Bronchial epithelial cell (primary cell): ENCODE data around the gene DLEC1. TPM values are rescaled to one million over a fixed set of nuclear protein-coding genes. Genes with fewer than 3 reads are reported as not detected.

Experiments used
- DNase-seq: peaks from one replicate; pipeline ENCODE4 v3.0.0-alpha.2; 2010; ENCODE audit warnings: low read depth
- FAIRE-seq: peaks from 2 replicates; lab custom pipeline; 2011; peaks lifted over from hg19 to GRCh38; lab: Jason Lieb, UNC
- H3K27me3 ChIP-seq: 2 replicates; pipeline ENCODE4 v1.5.1; 2011; ENCODE audit warnings: low read length; ENCODE audit not compliant: control insufficient read depth, insufficient read depth
- H3K36me3 ChIP-seq: 2 replicates; pipeline ENCODE4 v1.5.1; 2011; ENCODE audit warnings: low read length; ENCODE audit not compliant: control insufficient read depth, insufficient read depth
- H3K4me3 ChIP-seq: 2 replicates; pipeline ENCODE4 v1.5.1; 2011; ENCODE audit warnings: mild to moderate bottlenecking, low read depth, low read length, control low read depth
- total RNA-seq: library from RNA; depleted of rRNA; stranded (reverse); fragments of >200 nt; gene quantifications from 2 replicates; pipeline ENCODE4 v1.2.1, GENCODE V29; 2014
- TF ChIP-seq, protein P1 (sequence below): IDR thresholded peaks from 2 replicates; pipeline ENCODE4 v1.5.1; 2011; ENCODE audit warnings: mild to moderate bottlenecking, moderate library complexity, low read length, control low read depth, inconsistent platforms; ENCODE audit not compliant: insufficient read depth, severe bottlenecking

DLEC1 gene
- total RNA-seq, 1 donor from 2014 or later, result 0.26 TPM

DNA sequence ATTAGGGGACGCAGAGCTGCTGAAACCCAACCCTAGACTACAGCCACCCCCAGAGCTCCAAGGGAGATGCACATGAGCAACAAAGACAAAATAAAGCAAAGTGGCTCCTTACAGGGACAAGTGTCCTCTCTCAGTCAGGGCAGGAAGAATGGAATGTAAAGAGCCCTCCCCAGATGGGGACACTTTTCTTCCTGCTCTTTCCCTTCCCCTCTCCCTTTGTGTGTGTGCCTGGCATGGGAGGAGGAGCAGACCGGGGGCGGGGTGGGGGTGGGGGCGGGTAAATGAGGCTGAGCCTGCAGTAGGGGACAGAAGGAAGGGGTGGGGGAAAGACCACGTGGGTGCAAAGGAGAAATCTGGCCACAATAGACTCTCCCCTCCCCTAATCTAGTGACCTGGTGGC is 60.5 kb downstream of the DLEC1 start:
- Histone ChIP-seq H3K4me3 (no peak overlapping the region), H3K27me3 (peaks cover 4% of the 10 kb centered on the region), H3K36me3 (no peaks in the 10 kb centered on the region)
- FAIRE-seq, result no peak
- TF ChIP-seq, protein P1, sequence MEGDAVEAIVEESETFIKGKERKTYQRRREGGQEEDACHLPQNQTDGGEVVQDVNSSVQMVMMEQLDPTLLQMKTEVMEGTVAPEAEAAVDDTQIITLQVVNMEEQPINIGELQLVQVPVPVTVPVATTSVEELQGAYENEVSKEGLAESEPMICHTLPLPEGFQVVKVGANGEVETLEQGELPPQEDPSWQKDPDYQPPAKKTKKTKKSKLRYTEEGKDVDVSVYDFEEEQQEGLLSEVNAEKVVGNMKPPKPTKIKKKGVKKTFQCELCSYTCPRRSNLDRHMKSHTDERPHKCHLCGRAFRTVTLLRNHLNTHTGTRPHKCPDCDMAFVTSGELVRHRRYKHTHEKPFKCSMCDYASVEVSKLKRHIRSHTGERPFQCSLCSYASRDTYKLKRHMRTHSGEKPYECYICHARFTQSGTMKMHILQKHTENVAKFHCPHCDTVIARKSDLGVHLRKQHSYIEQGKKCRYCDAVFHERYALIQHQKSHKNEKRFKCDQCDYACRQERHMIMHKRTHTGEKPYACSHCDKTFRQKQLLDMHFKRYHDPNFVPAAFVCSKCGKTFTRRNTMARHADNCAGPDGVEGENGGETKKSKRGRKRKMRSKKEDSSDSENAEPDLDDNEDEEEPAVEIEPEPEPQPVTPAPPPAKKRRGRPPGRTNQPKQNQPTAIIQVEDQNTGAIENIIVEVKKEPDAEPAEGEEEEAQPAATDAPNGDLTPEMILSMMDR, result no peak
- DNase-seq, result no peak

- FAIRE-seq (no peak), DNase-seq (no peak)
- Histone ChIP-seq H3K36me3 (no peaks in the 10 kb centered on the region), H3K27me3 (peaks cover 2% of the 10 kb centered on the region), H3K4me3 (no peak overlapping the region)
- TF ChIP-seq, protein P1, result no peak
These were observed 61.5 kb downstream of the DLEC1 start for GRCh38 chr3:38100498-38100897.

DNA sequence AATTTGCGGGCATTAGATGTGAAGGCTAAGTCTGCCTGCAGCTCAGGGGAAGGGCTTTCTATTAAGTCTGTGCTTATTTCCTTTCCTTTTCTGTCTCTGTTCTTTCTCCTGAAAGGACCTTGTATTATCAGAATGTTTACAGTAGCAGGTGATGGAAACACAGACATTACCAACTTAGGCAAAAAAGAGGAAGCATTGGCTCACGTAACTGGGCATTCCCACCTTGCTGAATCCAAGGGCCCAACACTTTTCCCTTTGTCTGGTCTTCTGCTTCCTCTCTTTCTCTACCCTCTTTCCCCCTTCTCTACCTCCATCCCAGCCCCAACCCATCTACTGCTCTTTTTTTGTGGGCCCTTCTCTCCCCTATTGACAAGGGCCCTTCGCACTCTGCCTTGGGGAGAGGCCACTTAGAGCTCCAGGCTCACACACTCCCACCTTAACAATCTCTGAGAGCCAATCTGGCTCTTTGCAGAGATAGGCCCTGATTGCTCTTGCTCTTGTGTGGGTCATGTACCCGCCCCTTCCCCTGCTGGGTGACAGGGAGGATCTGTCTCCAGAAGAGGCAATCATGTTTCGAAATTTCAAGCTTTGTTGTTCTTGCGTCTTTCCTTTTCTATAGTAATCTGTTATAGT is 62.9 kb downstream of the DLEC1 start:
- TF ChIP-seq, protein P1, result no peak
- Histone ChIP-seq H3K27me3 (no peaks in the 10 kb centered on the region), H3K36me3 (no peaks in the 10 kb centered on the region), H3K4me3 (no peak overlapping the region)
- FAIRE-seq (no peak), DNase-seq (no peak)

DNA sequence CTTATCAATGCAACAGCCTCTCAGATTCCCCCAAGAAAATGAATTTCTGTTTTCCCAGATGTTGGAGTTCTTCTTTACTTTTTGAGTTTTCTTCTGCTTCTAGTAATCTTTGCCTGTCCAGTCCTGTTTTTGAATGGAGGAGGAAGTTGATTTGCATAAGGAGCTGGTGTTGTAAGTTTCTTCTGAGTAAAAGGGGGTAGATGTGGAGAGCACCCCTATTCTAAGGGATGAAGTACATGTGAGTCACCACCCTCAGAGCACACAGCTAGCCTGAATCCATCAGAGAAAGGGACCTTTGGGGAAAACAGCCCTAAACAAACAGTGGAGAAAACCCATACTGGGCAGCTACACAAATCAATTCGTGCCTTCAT is 63.4 kb downstream of the DLEC1 start:
- H3K36me3 ChIP-seq, result no peaks in the 10 kb centered on the region
- FAIRE-seq (no peak), DNase-seq (peak; percentile 81)
- H3K4me3 ChIP-seq, result no peak overlapping the region
- no peaks in the 10 kb centered on the region for H3K27me3 ChIP-seq
- TF ChIP-seq, protein P1, result no peak

- H3K27me3 ChIP-seq, result no peaks in the 10 kb centered on the region
- TF ChIP-seq, protein P1, result no peak
- H3K4me3 ChIP-seq, result no peak overlapping the region
- H3K36me3 ChIP-seq, result no peaks in the 10 kb centered on the region
- FAIRE-seq, result no peak
- no peak for DNase-seq
These were observed 66.5 kb downstream of the DLEC1 start for GRCh38 chr3:38105525-38105924.
